Measurements from ENCODE around the gene CASTOR1.

Gene CASTOR1

GRCh38 chr22:30262917-30263741, 26.2 kb downstream of the CASTOR1 start:
- peak; percentile 50 to 81 (median 64) for DNase-seq

- no peak for DNase-seq
These were observed 27.2 kb downstream of the CASTOR1 start for GRCh38 chr22:30262112-30262511.

GRCh38 chr22:30261134-30261533, 28.2 kb downstream of the CASTOR1 start:
- no peak for DNase-seq

GRCh38 chr22:30260682-30261081, 28.6 kb downstream of the CASTOR1 start:
- DNase-seq, result no peak

GRCh38 chr22:30260276-30260675, 29.0 kb downstream of the CASTOR1 start:
- no peak for DNase-seq

GRCh38 chr22:30254314-30254713, 35.0 kb downstream of the CASTOR1 start:
- no peak for DNase-seq

- DNase-seq, result no peak
These were observed 36.0 kb downstream of the CASTOR1 start for GRCh38 chr22:30253205-30253852.

GRCh38 chr22:30252411-30253204, 36.7 kb downstream of the CASTOR1 start:
- no peak for DNase-seq

GRCh38 chr22:30251711-30252110, 37.6 kb downstream of the CASTOR1 start:
- no peak for DNase-seq

- DNase-seq, result no peak
These were observed 38.5 kb downstream of the CASTOR1 start for GRCh38 chr22:30250661-30251267.

- DNase-seq, result no peak
These were observed 39.2 kb downstream of the CASTOR1 start for GRCh38 chr22:30250039-30250565.

- DNase-seq, result no peak
These were observed 40.0 kb downstream of the CASTOR1 start for GRCh38 chr22:30249049-30250038.

GRCh38 chr22:30248484-30248883, 40.8 kb downstream of the CASTOR1 start:
- no peak for DNase-seq

GRCh38 chr22:30247974-30248373, 41.3 kb downstream of the CASTOR1 start:
- no peak for DNase-seq

GRCh38 chr22:30247561-30247960, 41.7 kb downstream of the CASTOR1 start:
- DNase-seq, result no peak

GRCh38 chr22:30246814-30247376, 42.4 kb downstream of the CASTOR1 start:
- no peak for DNase-seq

GRCh38 chr22:30245985-30246813, 43.1 kb downstream of the CASTOR1 start, which contains the start of gene LIF:
TSS of gene LIF (minus strand) at chr22:30246759. CDS start at chr22:30246695, 64 bp downstream.
- peak in 3 of 4 experiments; percentile 16 to 31 (median 27) for DNase-seq

- DNase-seq, result no peak
These were observed 43.9 kb downstream of the CASTOR1 start for GRCh38 chr22:30245181-30245984.

- DNase-seq, result no peak
These were observed 44.7 kb downstream of the CASTOR1 start for GRCh38 chr22:30244641-30245040.

Data from activated CD4-positive, CD25-positive, alpha-beta regulatory T cell (primary cell).